Keratinocyte (primary cell): ENCODE measurements around the gene TPBG. TPM values are rescaled to one million over a fixed set of nuclear protein-coding genes. Genes with fewer than 3 reads are reported as not detected.

ENCODE experiments used
- DNase-seq: peaks from one replicate; pipeline ENCODE4 v3.0.0-alpha.2; 2011; ENCODE audit warnings: low read depth, missing footprints, low spot score
- FAIRE-seq: peaks from 2 replicates; lab custom pipeline; 2011; peaks lifted over from hg19 to GRCh38; lab: Jason Lieb, UNC
- H2AFZ ChIP-seq: 2 replicates; pipeline ENCODE4 v1.6.0; 2012; ENCODE audit warnings: low read length, control low read depth, inconsistent platforms; ENCODE audit not compliant: control insufficient read depth
- H3K27ac ChIP-seq: 2 replicates; pipeline ENCODE4 v1.5.1; 2011; ENCODE audit warnings: low read length; ENCODE audit not compliant: control insufficient read depth, insufficient read depth
- H3K27me3 ChIP-seq: 3 replicates; pipeline ENCODE4 v1.6.0; 2011; ENCODE audit warnings: low read length; ENCODE audit not compliant: control insufficient read depth, insufficient read depth; ENCODE audit errors: extremely low read depth
- H3K36me3 ChIP-seq, 2 experiments: 2 replicates in 1 of 2; 3 replicates in 1 of 2; pipeline ENCODE4 v1.5.1; 2011; ENCODE audit warnings: low read length in 2 of 2, mild to moderate bottlenecking in 1 of 2; ENCODE audit not compliant: control insufficient read depth in 2 of 2, insufficient read depth in 2 of 2; ENCODE audit errors: extremely low read depth in 1 of 2
- H3K4me1 ChIP-seq: 3 replicates; pipeline ENCODE4 v1.5.1; 2011; ENCODE audit warnings: low read length; ENCODE audit not compliant: control insufficient read depth, insufficient read depth; ENCODE audit errors: extremely low read depth
- H3K4me2 ChIP-seq: 3 replicates; pipeline ENCODE4 v1.6.0; 2011; ENCODE audit warnings: low read depth, low read length; ENCODE audit not compliant: control insufficient read depth, insufficient read depth; ENCODE audit errors: extremely low read depth
- H3K4me3 ChIP-seq, 3 experiments: fragments of 200-600 bp in 1 of 3; sonication (generic) in 1 of 3; 2 replicates in 2 of 3; 3 replicates in 1 of 3; pipeline ENCODE4 v1.5.1; 2011 to 2016; ENCODE audit warnings: low read length in 3 of 3, mild to moderate bottlenecking in 3 of 3, control low read depth in 2 of 3, inconsistent platforms in 1 of 3, low read depth in 1 of 3, mixed read lengths in 1 of 3, mixed run types in 1 of 3, moderate library complexity in 1 of 3; ENCODE audit not compliant: control insufficient read depth in 2 of 3, insufficient read depth in 2 of 3; ENCODE audit errors: extremely low read depth in 1 of 3
- H3K79me2 ChIP-seq: 2 replicates; pipeline ENCODE4 v1.6.0; 2012; ENCODE audit warnings: low read length; ENCODE audit not compliant: control insufficient read depth, insufficient read depth
- H3K9ac ChIP-seq: 3 replicates; pipeline ENCODE4 v1.6.0; 2011; ENCODE audit warnings: low read length; ENCODE audit not compliant: control insufficient read depth, insufficient read depth; ENCODE audit errors: extremely low read depth
- H3K9me1 ChIP-seq: 3 replicates; pipeline ENCODE4 v1.6.0; 2011; ENCODE audit warnings: low read length; ENCODE audit not compliant: control insufficient read depth, insufficient read depth; ENCODE audit errors: extremely low read depth
- H3K9me3 ChIP-seq: 2 replicates; pipeline ENCODE4 v1.5.1; 2012; ENCODE audit warnings: low read depth, low read length; ENCODE audit not compliant: control insufficient read depth
- H4K20me1 ChIP-seq: 3 replicates; pipeline ENCODE4 v1.6.0; 2011; ENCODE audit warnings: low read length; ENCODE audit not compliant: control insufficient read depth, insufficient read depth; ENCODE audit errors: extremely low read depth
- EZH2 ChIP-seq: IDR thresholded peaks from one replicate; pipeline ENCODE4 v1.6.1; 2012; ENCODE audit warnings: inconsistent platforms, mild to moderate bottlenecking, low read length, moderate library complexity
- dilution Hi-C: fragments of 300-500 bp; cut with MboI; formaldehyde crosslinking; loops from one replicate; pipeline ENCODE4 v1.7.0; 2020; ENCODE audit warnings: low sequenced_read_pairs; ENCODE audit not compliant: extremely low pct_ligation_motif_present
- polyA plus RNA-seq, 5 experiments: library from polyadenylated mRNA; depleted of rRNA in 3 of 5; stranded (reverse) in 3 of 5; stranded (forward) in 1 of 5; unstranded in 1 of 5; fragments of >200 nt; gene quantifications; 1 replicate in 1 of 5; 2 replicates in 3 of 5; 3 replicates in 1 of 5; pipeline versions ENCODE4 v1.2.1 to v1.2.3, GENCODE V29; 2011 to 2012; ENCODE audit warnings: missing spikeins in 2 of 5, low read depth in 1 of 5, low replicate concordance in 1 of 5
- TF ChIP-seq, protein P1 (sequence below), 3 experiments: IDR thresholded peaks in 1 of 3; conservative IDR thresholded peaks in 1 of 3; optimal IDR thresholded peaks in 1 of 3; 2 replicates in 2 of 3; 3 replicates in 1 of 3; pipeline versions ENCODE3 to v1.5.1; 2011; ENCODE audit warnings: low read length in 3 of 3, mild to moderate bottlenecking in 3 of 3, moderate library complexity in 2 of 3, control low read depth in 1 of 3, inconsistent platforms in 1 of 3; ENCODE audit not compliant: insufficient read depth in 2 of 3; ENCODE audit errors: extremely low read depth in 1 of 3

The TPBG gene
- polyA plus RNA-seq, 1 donor (not counting 4 experiments of a cell fraction or from before 2014, with no cell fraction given): 81.8 TPM

DNA sequence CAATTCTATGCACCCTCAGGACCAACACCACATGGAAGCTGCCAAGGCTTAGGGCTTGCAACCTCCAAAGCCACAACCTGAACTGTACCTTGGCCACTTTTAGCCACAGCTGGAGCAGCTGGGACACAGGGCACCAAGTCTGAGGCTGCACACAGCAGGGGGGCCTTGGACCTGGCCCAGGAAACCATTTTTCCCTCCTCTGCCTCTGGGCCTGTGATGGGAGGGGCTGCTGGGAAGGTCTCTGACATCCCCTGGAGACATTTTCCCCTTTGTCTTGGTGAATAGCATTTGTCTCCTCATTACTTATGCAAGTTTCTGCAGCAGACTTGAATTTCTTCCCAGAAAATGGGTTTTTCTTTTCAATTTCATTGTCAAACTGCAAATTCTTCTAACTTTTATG, 13.0 kb downstream of the TPBG start:
- Histone ChIP-seq H4K20me1 (no peaks in the 10 kb centered on the region), H3K9me1 (no peaks in the 10 kb centered on the region), H3K9ac (no peak overlapping the region), H3K36me3 (peaks cover 0 to 2% of the 10 kb centered on the region in 2 experiments), H3K79me2 (no peaks in the 10 kb centered on the region), H3K4me2 (no peak overlapping the region), H3K9me3 (no peaks in the 10 kb centered on the region), H2AFZ (no peak overlapping the region), H3K4me1 (peaks cover 4% of the 10 kb centered on the region), H3K4me3 (no peak overlapping the region), H3K27me3 (no peaks in the 10 kb centered on the region), H3K27ac (no peak overlapping the region)
- no peak for FAIRE-seq
- DNase-seq: no peak
- no peak for TF ChIP-seq EZH2
- TF ChIP-seq, protein P1, sequence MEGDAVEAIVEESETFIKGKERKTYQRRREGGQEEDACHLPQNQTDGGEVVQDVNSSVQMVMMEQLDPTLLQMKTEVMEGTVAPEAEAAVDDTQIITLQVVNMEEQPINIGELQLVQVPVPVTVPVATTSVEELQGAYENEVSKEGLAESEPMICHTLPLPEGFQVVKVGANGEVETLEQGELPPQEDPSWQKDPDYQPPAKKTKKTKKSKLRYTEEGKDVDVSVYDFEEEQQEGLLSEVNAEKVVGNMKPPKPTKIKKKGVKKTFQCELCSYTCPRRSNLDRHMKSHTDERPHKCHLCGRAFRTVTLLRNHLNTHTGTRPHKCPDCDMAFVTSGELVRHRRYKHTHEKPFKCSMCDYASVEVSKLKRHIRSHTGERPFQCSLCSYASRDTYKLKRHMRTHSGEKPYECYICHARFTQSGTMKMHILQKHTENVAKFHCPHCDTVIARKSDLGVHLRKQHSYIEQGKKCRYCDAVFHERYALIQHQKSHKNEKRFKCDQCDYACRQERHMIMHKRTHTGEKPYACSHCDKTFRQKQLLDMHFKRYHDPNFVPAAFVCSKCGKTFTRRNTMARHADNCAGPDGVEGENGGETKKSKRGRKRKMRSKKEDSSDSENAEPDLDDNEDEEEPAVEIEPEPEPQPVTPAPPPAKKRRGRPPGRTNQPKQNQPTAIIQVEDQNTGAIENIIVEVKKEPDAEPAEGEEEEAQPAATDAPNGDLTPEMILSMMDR (optimal IDR thresholded peaks at IDR 0.05 in 1 of 3, IDR thresholded peaks at IDR 0.05 in 1 of 3, conservative IDR thresholded peaks at IDR 0.05 in 1 of 3; ENCODE audit: extremely low read depth in 1 of 3, insufficient read depth in 2 of 3, low read length in 3 of 3): no peak
- dilution Hi-C loops: no loop called here

DNA sequence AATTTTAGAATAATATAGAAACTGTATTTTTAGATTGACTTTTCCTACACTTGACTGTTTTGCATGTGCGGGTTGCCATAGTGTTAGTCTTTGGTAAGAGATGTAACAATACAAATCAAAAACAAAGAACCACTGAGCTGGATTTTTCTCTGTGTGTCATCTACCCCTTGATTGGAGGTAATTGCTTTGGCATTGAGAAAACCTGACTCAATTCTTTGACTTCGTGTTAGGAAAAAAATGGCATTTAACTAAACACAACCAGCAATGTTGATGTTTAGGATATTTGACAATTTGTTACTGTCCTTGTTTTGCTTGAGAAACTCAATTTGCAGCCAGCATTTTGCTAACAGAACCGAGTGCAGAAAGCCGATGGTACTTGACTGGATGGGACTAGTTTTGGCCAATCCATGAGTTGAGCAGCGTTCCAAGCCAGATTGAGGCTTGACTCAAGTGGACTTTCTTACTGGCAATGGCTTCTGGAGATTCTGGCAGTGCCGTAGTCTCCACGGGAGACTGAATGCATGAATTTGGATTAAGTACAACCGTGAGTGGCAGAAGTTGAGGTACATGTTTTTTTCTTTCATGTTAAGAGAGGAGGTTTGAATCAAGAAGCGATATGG, 17.1 kb downstream of the TPBG start:
- TF ChIP-seq, protein P1 (optimal IDR thresholded peaks at IDR 0.05 in 1 of 3, IDR thresholded peaks at IDR 0.05 in 1 of 3, conservative IDR thresholded peaks at IDR 0.05 in 1 of 3; ENCODE audit: extremely low read depth in 1 of 3, insufficient read depth in 2 of 3, low read length in 3 of 3): no peak
- no peak for TF ChIP-seq EZH2
- H3K9me3 ChIP-seq: no peaks in the 10 kb centered on the region
- FAIRE-seq: no peak
- H3K4me1 ChIP-seq: peaks cover 8% of the 10 kb centered on the region
- H3K27ac ChIP-seq: no peak overlapping the region
- no peak overlapping the region for H3K4me3 ChIP-seq
- no peak overlapping the region for H2AFZ ChIP-seq
- no peaks in the 10 kb centered on the region for H3K79me2 ChIP-seq
- DNase-seq: no peak
- H3K36me3 ChIP-seq: no peaks in the 10 kb centered on the region
- H3K27me3 ChIP-seq: no peaks in the 10 kb centered on the region
- no peak overlapping the region for H3K4me2 ChIP-seq
- no peaks in the 10 kb centered on the region for H4K20me1 ChIP-seq
- no peak overlapping the region for H3K9ac ChIP-seq
- dilution Hi-C loops: no loop called here
- no peaks in the 10 kb centered on the region for H3K9me1 ChIP-seq
